WTC11 (cell line): Measurements from ENCODE around the gene B3GAT3. TPM values are rescaled to one million over a fixed set of nuclear protein-coding genes. Genes with fewer than 3 reads are reported as not detected.

ENCODE experiments used
- ATAC-seq: fragments of 200-7000 bp; cut with Tn5 transposase; 2 replicates; pipeline ENCODE4 v1.10.0; 2021; ENCODE audit warnings: mild to moderate bottlenecking, moderate library complexity
- CTCF ChIA-PET: fragments of 300-600 bp; sonication (Branson Sonifier 250); formaldehyde crosslinking; loops from one replicate; lab custom pipeline; 2021; ENCODE audit warnings: antibody characterized with exemption; lab: Charles Lee
- POLR2A ChIA-PET: fragments of 350-600 bp; sonication (Branson Sonifier 250); formaldehyde crosslinking; loops from one replicate; lab custom pipeline; 2021; ENCODE audit warnings: antibody characterized with exemption; lab: Charles Lee
- DNase-seq: peaks from one replicate; pipeline ENCODE4 v3.0.0; 2021; ENCODE audit warnings: low spot score
- H3K27ac Mint-ChIP-seq: 2 replicates; pipeline ENCODE4 v1.8.0; 2021; ENCODE audit warnings: mixed read lengths
- H3K27me3 Mint-ChIP-seq: 2 replicates; pipeline ENCODE4 v1.8.0; 2021; ENCODE audit warnings: low read depth, mild to moderate bottlenecking, moderate library complexity, mixed read lengths
- H3K36me3 Mint-ChIP-seq: 2 replicates; pipeline ENCODE4 v1.8.0; 2021; ENCODE audit warnings: mixed read lengths
- H3K4me1 Mint-ChIP-seq: 2 replicates; pipeline ENCODE4 v1.8.0; 2022; ENCODE audit warnings: mixed read lengths
- H3K4me3 Mint-ChIP-seq: 2 replicates; pipeline ENCODE4 v1.8.0; 2021; ENCODE audit warnings: mild to moderate bottlenecking, moderate library complexity, mixed read lengths
- H3K9me3 Mint-ChIP-seq: 2 replicates; pipeline ENCODE4 v1.8.0; 2021; ENCODE audit warnings: mixed read lengths
- CDX4 ChIP-seq: fragments of 250-450 bp; sonication (Bioruptor Pico); IDR thresholded peaks from 2 replicates; pipeline ENCODE4 v1.9.0; 2021; ENCODE audit warnings: moderate library complexity, mild to moderate bottlenecking, inconsistent platforms, borderline replicate concordance
- ESRRA ChIP-seq: sonication (generic); formaldehyde crosslinking; IDR thresholded peaks from 2 replicates; pipeline ENCODE4 v1.8.1; 2022; ENCODE audit warnings: mild to moderate bottlenecking, missing genetic modification reagents, borderline replicate concordance
- FOXK1 ChIP-seq: sonication (generic); formaldehyde crosslinking; IDR thresholded peaks from 2 replicates; pipeline ENCODE4 v1.8.0; 2022; ENCODE audit warnings: mild to moderate bottlenecking, moderate library complexity, missing genetic modification reagents
- FOXP4 ChIP-seq: sonication (generic); formaldehyde crosslinking; IDR thresholded peaks from 2 replicates; pipeline ENCODE4 v1.8.0; 2022; ENCODE audit warnings: mild to moderate bottlenecking, missing genetic modification reagents
- KAT7 ChIP-seq: sonication (generic); formaldehyde crosslinking; IDR thresholded peaks from 2 replicates; pipeline ENCODE4 v1.8.1; 2023; ENCODE audit warnings: missing genetic modification reagents, mild to moderate bottlenecking, borderline replicate concordance
- NFATC4 ChIP-seq: fragments of 250-450 bp; sonication (Bioruptor Pico); IDR thresholded peaks from 2 replicates; pipeline ENCODE4 v1.9.0; 2021; ENCODE audit warnings: mild to moderate bottlenecking
- NFYB ChIP-seq: sonication (generic); formaldehyde crosslinking; conservative IDR thresholded peaks from 2 replicates; pipeline ENCODE4 v1.8.0; 2022; ENCODE audit warnings: low read depth, missing genetic modification reagents
- NR3C1 ChIP-seq: sonication (generic); formaldehyde crosslinking; conservative IDR thresholded peaks from 2 replicates; pipeline ENCODE4 v1.8.1; 2023; ENCODE audit warnings: low read depth, mild to moderate bottlenecking, missing genetic modification reagents
- OVOL2 ChIP-seq: fragments of 250-450 bp; sonication (Bioruptor Pico); IDR thresholded peaks from 2 replicates; pipeline ENCODE4 v1.9.0; 2021; ENCODE audit warnings: mild to moderate bottlenecking, borderline replicate concordance
- SOX15 ChIP-seq: fragments of 250-450 bp; sonication (Bioruptor Pico); IDR thresholded peaks from 2 replicates; pipeline ENCODE4 v1.9.0; 2021; ENCODE audit warnings: mild to moderate bottlenecking
- TP53 ChIP-seq: sonication (generic); formaldehyde crosslinking; IDR thresholded peaks from 2 replicates; pipeline ENCODE4 v1.8.1; 2023; ENCODE audit warnings: mild to moderate bottlenecking, missing genetic modification reagents
- ZNF121 ChIP-seq: sonication (generic); formaldehyde crosslinking; IDR thresholded peaks from 2 replicates; pipeline ENCODE4 v1.8.0; 2023; ENCODE audit warnings: missing genetic modification reagents
- ZNF138 ChIP-seq: sonication (generic); formaldehyde crosslinking; conservative IDR thresholded peaks from 2 replicates; pipeline ENCODE4 v1.8.1; 2022; ENCODE audit warnings: mild to moderate bottlenecking, moderate library complexity, missing genetic modification reagents
- ZNF232 ChIP-seq: sonication (generic); formaldehyde crosslinking; IDR thresholded peaks from 2 replicates; pipeline ENCODE4 v1.8.0; 2022; ENCODE audit warnings: mild to moderate bottlenecking, missing genetic modification reagents
- ZNF263 ChIP-seq: sonication (generic); formaldehyde crosslinking; IDR thresholded peaks from 2 replicates; pipeline ENCODE4 v1.8.1; 2022; ENCODE audit warnings: low read depth, mild to moderate bottlenecking, moderate library complexity, missing genetic modification reagents
- ZNF396 ChIP-seq: fragments of 250-450 bp; sonication (Bioruptor Pico); IDR thresholded peaks from 2 replicates; pipeline ENCODE4 v1.8.0; 2021; ENCODE audit warnings: mild to moderate bottlenecking, moderate library complexity, borderline replicate concordance
- total RNA-seq: library from RNA; stranded (reverse); gene quantifications from 3 replicates; pipeline ENCODE4 v1.2.3, GENCODE V29; 2021
- TF ChIP-seq, protein P1 (sequence below): sonication (generic); formaldehyde crosslinking; IDR thresholded peaks from 2 replicates; pipeline ENCODE4 v1.8.0; 2022; ENCODE audit warnings: mild to moderate bottlenecking, missing genetic modification reagents
- TF ChIP-seq, protein P2 (sequence below): sonication (generic); formaldehyde crosslinking; IDR thresholded peaks from 2 replicates; pipeline ENCODE4 v1.8.1; 2023; ENCODE audit warnings: mild to moderate bottlenecking, missing genetic modification reagents, borderline replicate concordance
- TF ChIP-seq, protein P3 (sequence below): sonication (generic); formaldehyde crosslinking; conservative IDR thresholded peaks from 2 replicates; pipeline ENCODE4 v1.8.1; 2023; ENCODE audit warnings: mild to moderate bottlenecking, low read depth, missing genetic modification reagents, moderate library complexity
- TF ChIP-seq, protein P4 (sequence below): fragments of 250-450 bp; sonication (Bioruptor Pico); IDR thresholded peaks from 2 replicates; pipeline ENCODE4 v1.9.0; 2021; ENCODE audit warnings: mild to moderate bottlenecking

The B3GAT3 gene
- total RNA-seq, 1 experiment from 2014 or later, result 43.9 TPM

DNA sequence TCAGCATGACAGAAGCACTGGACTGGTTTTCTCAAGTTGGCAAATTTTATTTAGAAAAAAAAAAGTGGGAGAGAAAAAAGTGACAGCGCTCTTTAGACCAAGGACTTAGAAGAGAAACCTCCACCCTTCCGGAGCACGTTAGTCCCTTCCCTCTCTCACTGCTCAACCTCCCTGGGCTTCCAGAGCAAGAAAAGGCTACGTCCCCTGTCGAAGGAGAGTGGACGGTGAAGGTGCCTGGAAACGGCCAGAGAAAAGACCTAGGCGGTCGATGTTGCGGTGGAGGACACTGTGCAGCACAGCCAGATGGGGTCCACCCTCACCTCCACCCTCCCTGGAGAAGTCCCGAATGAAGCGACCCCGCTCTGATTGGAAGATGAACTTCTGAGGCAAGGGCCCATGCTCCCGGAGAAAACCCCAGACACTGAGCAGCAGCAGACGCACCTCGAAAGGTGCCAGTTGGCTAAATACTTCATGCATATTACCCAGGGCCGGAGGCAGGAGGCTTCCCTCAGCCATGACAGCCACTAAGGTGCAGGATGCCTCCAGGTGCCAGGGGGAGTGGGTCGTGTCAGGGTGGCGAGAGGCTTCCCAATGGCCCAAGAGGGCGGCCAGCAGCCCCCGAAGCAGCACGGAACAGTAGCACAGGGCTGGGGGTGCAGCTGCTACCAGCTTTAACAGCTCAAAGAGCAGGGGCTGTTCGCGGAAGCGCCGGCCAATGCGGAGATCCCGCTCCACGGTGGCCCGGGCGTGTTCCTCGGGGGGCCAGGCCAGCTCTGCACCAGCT, 25.2 kb upstream of the B3GAT3 start:
- Mint-ChIP-seq H3K27ac (0 out of 2 replicates have a peak overlapping the region, but pooled peaks have one; percentile 23), H3K4me3 (peak overlapping the region; percentile 99), H3K4me1 (peaks cover 10% of the 10 kb centered on the region), H3K27me3 (no peaks in the 10 kb centered on the region), H3K36me3 (peaks cover 36% of the 10 kb centered on the region), H3K9me3 (no peaks in the 10 kb centered on the region)
- ChIA-PET POLR2A (interaction anchor here (0.6 to 6.3 kb wide), 8 partner anchors 18 to 271 kb away, joined by 3 to 42 read pairs (median 6); partner anchors contain the start of genes C11orf98, CSKMT, EEF1G and HNRNPUL2), CTCF (interaction anchor here (0.6 to 2.2 kb wide), 11 partner anchors 8 to 223 kb away, joined by 3 to 7 read pairs (median 3); partner anchors contain the start of genes BSCL2, C11orf98, CSKMT and GNG3)
- DNase-seq, result no peak
- TF ChIP-seq, protein P1, sequence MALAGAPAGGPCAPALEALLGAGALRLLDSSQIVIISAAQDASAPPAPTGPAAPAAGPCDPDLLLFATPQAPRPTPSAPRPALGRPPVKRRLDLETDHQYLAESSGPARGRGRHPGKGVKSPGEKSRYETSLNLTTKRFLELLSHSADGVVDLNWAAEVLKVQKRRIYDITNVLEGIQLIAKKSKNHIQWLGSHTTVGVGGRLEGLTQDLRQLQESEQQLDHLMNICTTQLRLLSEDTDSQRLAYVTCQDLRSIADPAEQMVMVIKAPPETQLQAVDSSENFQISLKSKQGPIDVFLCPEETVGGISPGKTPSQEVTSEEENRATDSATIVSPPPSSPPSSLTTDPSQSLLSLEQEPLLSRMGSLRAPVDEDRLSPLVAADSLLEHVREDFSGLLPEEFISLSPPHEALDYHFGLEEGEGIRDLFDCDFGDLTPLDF (CRISPR knock-in tag), result 0 out of 2 replicates have a peak, but pooled peaks have one; percentile 7
- TF ChIP-seq ZNF232 (CRISPR knock-in tag) (no peak), SOX15 (CRISPR knock-in tag) (no peak), NFATC4 (CRISPR knock-in tag) (no peak), FOXP4 (peak; percentile 32; the same call in 1 of the 2 replicates)
- TF ChIP-seq, protein P2, sequence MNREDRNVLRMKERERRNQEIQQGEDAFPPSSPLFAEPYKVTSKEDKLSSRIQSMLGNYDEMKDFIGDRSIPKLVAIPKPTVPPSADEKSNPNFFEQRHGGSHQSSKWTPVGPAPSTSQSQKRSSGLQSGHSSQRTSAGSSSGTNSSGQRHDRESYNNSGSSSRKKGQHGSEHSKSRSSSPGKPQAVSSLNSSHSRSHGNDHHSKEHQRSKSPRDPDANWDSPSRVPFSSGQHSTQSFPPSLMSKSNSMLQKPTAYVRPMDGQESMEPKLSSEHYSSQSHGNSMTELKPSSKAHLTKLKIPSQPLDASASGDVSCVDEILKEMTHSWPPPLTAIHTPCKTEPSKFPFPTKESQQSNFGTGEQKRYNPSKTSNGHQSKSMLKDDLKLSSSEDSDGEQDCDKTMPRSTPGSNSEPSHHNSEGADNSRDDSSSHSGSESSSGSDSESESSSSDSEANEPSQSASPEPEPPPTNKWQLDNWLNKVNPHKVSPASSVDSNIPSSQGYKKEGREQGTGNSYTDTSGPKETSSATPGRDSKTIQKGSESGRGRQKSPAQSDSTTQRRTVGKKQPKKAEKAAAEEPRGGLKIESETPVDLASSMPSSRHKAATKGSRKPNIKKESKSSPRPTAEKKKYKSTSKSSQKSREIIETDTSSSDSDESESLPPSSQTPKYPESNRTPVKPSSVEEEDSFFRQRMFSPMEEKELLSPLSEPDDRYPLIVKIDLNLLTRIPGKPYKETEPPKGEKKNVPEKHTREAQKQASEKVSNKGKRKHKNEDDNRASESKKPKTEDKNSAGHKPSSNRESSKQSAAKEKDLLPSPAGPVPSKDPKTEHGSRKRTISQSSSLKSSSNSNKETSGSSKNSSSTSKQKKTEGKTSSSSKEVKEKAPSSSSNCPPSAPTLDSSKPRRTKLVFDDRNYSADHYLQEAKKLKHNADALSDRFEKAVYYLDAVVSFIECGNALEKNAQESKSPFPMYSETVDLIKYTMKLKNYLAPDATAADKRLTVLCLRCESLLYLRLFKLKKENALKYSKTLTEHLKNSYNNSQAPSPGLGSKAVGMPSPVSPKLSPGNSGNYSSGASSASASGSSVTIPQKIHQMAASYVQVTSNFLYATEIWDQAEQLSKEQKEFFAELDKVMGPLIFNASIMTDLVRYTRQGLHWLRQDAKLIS (CRISPR knock-in tag), result no peak
- ATAC-seq, result peak; percentile 11

- peak; percentile 98 for ATAC-seq
- ChIA-PET CTCF (interaction anchor here (0.6 to 2.2 kb wide), 11 partner anchors 9 to 222 kb away, joined by 3 to 7 read pairs (median 3); partner anchors contain the start of genes BSCL2, C11orf98, CSKMT and GNG3), POLR2A (interaction anchor here (0.6 to 6.3 kb wide), 9 partner anchors 19 to 270 kb away, joined by 3 to 42 read pairs (median 5); partner anchors contain the start of genes B3GAT3, C11orf98, CSKMT and EEF1G)
- Mint-ChIP-seq H3K9me3 (no peaks in the 10 kb centered on the region), H3K27me3 (no peaks in the 10 kb centered on the region), H3K36me3 (peaks cover 36% of the 10 kb centered on the region), H3K4me1 (peaks cover 10% of the 10 kb centered on the region), H3K4me3 (peak within 1 kb of the TSS; percentile 99), H3K27ac (peak within 1 kb of the TSS; percentile 96)
- peak; percentile 99 for DNase-seq
- TF ChIP-seq, protein P3, sequence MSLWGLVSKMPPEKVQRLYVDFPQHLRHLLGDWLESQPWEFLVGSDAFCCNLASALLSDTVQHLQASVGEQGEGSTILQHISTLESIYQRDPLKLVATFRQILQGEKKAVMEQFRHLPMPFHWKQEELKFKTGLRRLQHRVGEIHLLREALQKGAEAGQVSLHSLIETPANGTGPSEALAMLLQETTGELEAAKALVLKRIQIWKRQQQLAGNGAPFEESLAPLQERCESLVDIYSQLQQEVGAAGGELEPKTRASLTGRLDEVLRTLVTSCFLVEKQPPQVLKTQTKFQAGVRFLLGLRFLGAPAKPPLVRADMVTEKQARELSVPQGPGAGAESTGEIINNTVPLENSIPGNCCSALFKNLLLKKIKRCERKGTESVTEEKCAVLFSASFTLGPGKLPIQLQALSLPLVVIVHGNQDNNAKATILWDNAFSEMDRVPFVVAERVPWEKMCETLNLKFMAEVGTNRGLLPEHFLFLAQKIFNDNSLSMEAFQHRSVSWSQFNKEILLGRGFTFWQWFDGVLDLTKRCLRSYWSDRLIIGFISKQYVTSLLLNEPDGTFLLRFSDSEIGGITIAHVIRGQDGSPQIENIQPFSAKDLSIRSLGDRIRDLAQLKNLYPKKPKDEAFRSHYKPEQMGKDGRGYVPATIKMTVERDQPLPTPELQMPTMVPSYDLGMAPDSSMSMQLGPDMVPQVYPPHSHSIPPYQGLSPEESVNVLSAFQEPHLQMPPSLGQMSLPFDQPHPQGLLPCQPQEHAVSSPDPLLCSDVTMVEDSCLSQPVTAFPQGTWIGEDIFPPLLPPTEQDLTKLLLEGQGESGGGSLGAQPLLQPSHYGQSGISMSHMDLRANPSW, result no peak
- TF ChIP-seq ZNF121 (CRISPR knock-in tag), result no peak
- TF ChIP-seq FOXK1 (CRISPR knock-in tag), result peak; percentile 39; the same call in 1 of the 2 replicates
- no peak for TF ChIP-seq ZNF396 (CRISPR knock-in tag)
- peak; percentile 58 for TF ChIP-seq NFYB (CRISPR knock-in tag)
- TF ChIP-seq, protein P4, sequence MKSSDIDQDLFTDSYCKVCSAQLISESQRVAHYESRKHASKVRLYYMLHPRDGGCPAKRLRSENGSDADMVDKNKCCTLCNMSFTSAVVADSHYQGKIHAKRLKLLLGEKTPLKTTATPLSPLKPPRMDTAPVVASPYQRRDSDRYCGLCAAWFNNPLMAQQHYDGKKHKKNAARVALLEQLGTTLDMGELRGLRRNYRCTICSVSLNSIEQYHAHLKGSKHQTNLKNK (CRISPR knock-in tag), result no peak; the same call in 1 of the 2 replicates
- peak; percentile 61; the same call in 1 of the 2 replicates for TF ChIP-seq KAT7
- no peak for TF ChIP-seq ZNF263
- TF ChIP-seq NR3C1, result no peak
- TF ChIP-seq ESRRA (CRISPR knock-in tag), result no peak; the same call in 1 of the 2 replicates
- TF ChIP-seq OVOL2 (CRISPR knock-in tag), result no peak
- TF ChIP-seq TP53 (CRISPR knock-in tag), result 0 out of 2 replicates have a peak, but pooled peaks have one; percentile 31
- no peak for TF ChIP-seq ZNF138 (CRISPR knock-in tag)
- no peak for TF ChIP-seq CDX4 (CRISPR knock-in tag)
These were observed 24.4 kb upstream of the B3GAT3 start, which contains the start of gene GANAB for GRCh38 chr11:62645946-62646824. TSS of gene GANAB (minus strand) at chr11:62646613. CDS start at chr11:62646599, 14 bp downstream.
